Activated T-cell treated with anti-CD3 and anti-CD28 coated beads for 48 hours (primary cell): Measurements from ENCODE around the gene CTRB2.

Experiments used
- DNase-seq: peaks from one replicate; pipeline ENCODE4 v3.0.0-alpha.2; 2020; ENCODE audit warnings: low read depth

CTRB2 gene

GRCh38 chr16:75206749-75207451 is at the start of gene CTRB2:
CTRB2 (minus strand) TSS chr16:75207161; CDS start chr16:75207141, 20 bp downstream.
- DNase-seq, result no peak

- no peak for DNase-seq
Measured at GRCh38 chr16:75256059-75256571, 49.2 kb upstream of the CTRB2 start.

- DNase-seq, result no peak
Measured at GRCh38 chr16:75254359-75254837, 47.4 kb upstream of the CTRB2 start.

- DNase-seq, result no peak
Measured at GRCh38 chr16:75252946-75253911, 46.3 kb upstream of the CTRB2 start.

- no peak for DNase-seq
Measured at GRCh38 chr16:75252049-75252864, 45.3 kb upstream of the CTRB2 start.

GRCh38 chr16:75251280-75252048 is 44.5 kb upstream of the CTRB2 start, which contains the start of gene BCAR1:
BCAR1 (minus strand) TSS chr16:75251624; CDS start chr16:75251482, 142 bp downstream.
- DNase-seq, result peak; percentile 32

GRCh38 chr16:75250809-75251279 is 43.9 kb upstream of the CTRB2 start:
- no peak for DNase-seq

- DNase-seq, result no peak
Measured at GRCh38 chr16:75250089-75250808, 43.3 kb upstream of the CTRB2 start.

GRCh38 chr16:75249441-75249840 is 42.5 kb upstream of the CTRB2 start:
- DNase-seq, result no peak

- DNase-seq, result no peak
Measured at GRCh38 chr16:75248536-75249380, 41.8 kb upstream of the CTRB2 start.

GRCh38 chr16:75248142-75248535 is 41.2 kb upstream of the CTRB2 start:
- no peak for DNase-seq

GRCh38 chr16:75247249-75247648 is 40.3 kb upstream of the CTRB2 start:
- no peak for DNase-seq

GRCh38 chr16:75246504-75247205 is 39.7 kb upstream of the CTRB2 start:
- DNase-seq, result no peak

- no peak for DNase-seq
Measured at GRCh38 chr16:75244844-75245758, 38.1 kb upstream of the CTRB2 start.

- DNase-seq, result no peak
Measured at GRCh38 chr16:75244225-75244809, 37.4 kb upstream of the CTRB2 start.

GRCh38 chr16:75243667-75244224 is 36.8 kb upstream of the CTRB2 start:
- DNase-seq, result no peak
